BJ (cell line): ENCODE measurements around the gene ALOX15B. TPM values are rescaled to one million over a fixed set of nuclear protein-coding genes. Genes with fewer than 3 reads are reported as not detected.
A peak's percentile ranks its signal among the peaks of the same experiment; 100 is the strongest.

Experiments used
- CTCF ChIA-PET: fragments of 350-600 bp; formaldehyde crosslinking; extraction: SDS; loops from one replicate; lab custom pipeline; 2021; ENCODE audit warnings: antibody characterized with exemption, inconsistent platforms; lab: Yijun Ruan, JAX
- POLR2A ChIA-PET: fragments of 300-600 bp; sonication (Branson Sonifier 250); formaldehyde crosslinking; extraction: SDS; loops from one replicate; lab custom pipeline; 2021; ENCODE audit warnings: antibody characterized with exemption; lab: Charles Lee
- DNase-seq: peaks from one replicate; pipeline ENCODE4 v3.0.0-alpha.2; 2011; ENCODE audit warnings: low read depth
- H3K27me3 ChIP-seq: 2 replicates; pipeline ENCODE4 v1.6.0; 2011; ENCODE audit warnings: low read length; ENCODE audit not compliant: control insufficient read depth, insufficient read depth
- H3K36me3 ChIP-seq: 2 replicates; pipeline ENCODE4 v1.5.1; 2011; ENCODE audit warnings: low read length; ENCODE audit not compliant: control insufficient read depth, insufficient read depth
- H3K4me3 ChIP-seq: 2 replicates; pipeline ENCODE4 v1.5.1; 2011; ENCODE audit warnings: low read depth, mild to moderate bottlenecking, control low read depth, low read length
- CTCF ChIP-seq: IDR thresholded peaks from 2 replicates; pipeline ENCODE4 v1.5.1; 2011; ENCODE audit warnings: low read depth, mild to moderate bottlenecking, control low read depth, inconsistent platforms, low read length, moderate library complexity; ENCODE audit not compliant: insufficient read depth
- polyA plus RNA-seq: library from polyadenylated mRNA; depleted of rRNA; stranded (reverse); fragments of >200 nt; gene quantifications from 2 replicates; pipeline ENCODE4 v1.2.3, GENCODE V29; 2011

Gene ALOX15B
- polyA plus RNA-seq, 1 experiment = not detected

GRCh38 chr17:8039611-8040168 is 831 bp downstream of the ALOX15B start:
- CTCF ChIA-PET = interaction anchor here (1.0 to 5.3 kb wide), 4 partner anchors 17 to 50 kb away, joined by 3 to 37 read pairs (median 6); no protein-coding TSS in a partner anchor
- Histone ChIP-seq H3K27me3 (peaks cover 13% of the 10 kb centered on the region), H3K4me3 (no peak overlapping the region), H3K36me3 (no peaks in the 10 kb centered on the region)
- no peak for DNase-seq
- TF ChIP-seq CTCF = no peak
- POLR2A ChIA-PET = no interaction called here

- peak; percentile 13 for DNase-seq
- Histone ChIP-seq H3K4me3 (no peak overlapping the region), H3K36me3 (no peaks in the 10 kb centered on the region), H3K27me3 (peaks cover 17% of the 10 kb centered on the region)
- POLR2A ChIA-PET = no interaction called here
- CTCF ChIA-PET = interaction anchor here (0.6 to 5.3 kb wide), 32 partner anchors 10 to 298 kb away, joined by 3 to 37 read pairs (median 4); partner anchors contain the start of genes CNTROB, NAA38, RNF227 and TRAPPC1
- TF ChIP-seq CTCF = peak; percentile 62
Observed at GRCh38 chr17:8041249-8041928, 2.5 kb downstream of the ALOX15B start.

GRCh38 chr17:8041979-8042378 is 3.1 kb downstream of the ALOX15B start:
- no peak overlapping the region for H3K4me3 ChIP-seq
- ChIA-PET CTCF (interaction anchor here (0.6 to 5.3 kb wide), 25 partner anchors 10 to 298 kb away, joined by 3 to 37 read pairs (median 5); partner anchors contain the start of genes CNTROB, NAA38, RNF227 and TRAPPC1), POLR2A (no interaction called here)
- no peak for TF ChIP-seq CTCF
- no peak for DNase-seq
- H3K27me3 ChIP-seq = peaks cover 23% of the 10 kb centered on the region
- H3K36me3 ChIP-seq = no peaks in the 10 kb centered on the region

DNA sequence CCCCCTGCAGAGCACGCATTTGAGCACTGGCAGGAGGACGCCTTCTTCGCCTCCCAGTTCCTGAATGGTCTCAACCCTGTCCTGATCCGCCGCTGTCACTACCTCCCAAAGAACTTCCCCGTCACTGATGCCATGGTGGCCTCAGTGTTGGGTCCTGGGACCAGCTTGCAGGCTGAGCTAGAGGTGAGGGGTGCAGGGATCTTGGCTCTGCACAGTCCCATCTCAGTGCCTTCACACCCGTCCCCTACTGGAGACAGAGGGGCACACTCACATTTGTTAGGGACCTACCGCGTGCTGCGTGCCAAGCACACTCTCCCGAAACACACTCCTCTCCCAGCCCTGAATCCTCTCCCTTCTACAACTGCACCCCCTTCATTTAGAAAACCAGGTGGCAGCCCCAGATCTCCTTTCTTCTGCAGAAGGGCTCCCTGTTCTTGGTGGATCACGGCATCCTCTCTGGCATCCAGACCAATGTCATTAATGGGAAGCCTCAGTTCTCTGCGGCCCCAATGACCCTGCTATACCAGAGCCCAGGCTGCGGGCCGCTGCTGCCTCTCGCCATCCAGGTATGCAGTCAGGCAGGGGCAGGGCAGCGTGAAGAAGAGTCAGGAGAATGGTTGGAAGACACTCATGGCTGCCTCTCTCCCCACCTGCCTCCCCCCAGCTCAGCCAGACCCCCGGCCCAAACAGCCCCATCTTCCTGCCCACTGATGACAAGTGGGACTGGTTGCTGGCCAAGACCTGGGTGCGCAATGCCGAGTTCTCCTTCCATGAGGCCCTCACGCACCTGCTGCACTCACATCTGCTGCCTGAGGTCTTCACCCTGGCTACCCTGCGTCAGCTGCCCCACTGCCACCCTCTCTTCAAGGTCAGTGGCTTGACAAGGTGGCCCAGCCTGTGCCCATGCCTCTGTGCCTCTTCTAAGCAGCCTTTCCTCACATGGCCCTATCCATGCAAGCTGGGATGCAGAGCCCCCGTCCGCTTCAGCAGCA is 6.3 kb downstream of the ALOX15B start:
- ChIA-PET POLR2A (no interaction called here), CTCF (interaction anchor here (0.8 to 3.3 kb wide), 5 partner anchors 13 to 130 kb away, joined by 3 to 21 read pairs (median 8); no protein-coding TSS in a partner anchor)
- no peak for TF ChIP-seq CTCF
- Histone ChIP-seq H3K4me3 (no peak overlapping the region), H3K36me3 (no peaks in the 10 kb centered on the region), H3K27me3 (peaks cover 20% of the 10 kb centered on the region)
- DNase-seq = no peak
